Measurements from ENCODE around the gene MOCS2. TPM values are rescaled to one million over a fixed set of nuclear protein-coding genes. Genes with fewer than 3 reads are reported as not detected.

Gene MOCS2
- total and polyA plus RNA-seq, 4 experiments from 2014 or later: 23.1 to 49.4 (median 32.7) TPM

DNA sequence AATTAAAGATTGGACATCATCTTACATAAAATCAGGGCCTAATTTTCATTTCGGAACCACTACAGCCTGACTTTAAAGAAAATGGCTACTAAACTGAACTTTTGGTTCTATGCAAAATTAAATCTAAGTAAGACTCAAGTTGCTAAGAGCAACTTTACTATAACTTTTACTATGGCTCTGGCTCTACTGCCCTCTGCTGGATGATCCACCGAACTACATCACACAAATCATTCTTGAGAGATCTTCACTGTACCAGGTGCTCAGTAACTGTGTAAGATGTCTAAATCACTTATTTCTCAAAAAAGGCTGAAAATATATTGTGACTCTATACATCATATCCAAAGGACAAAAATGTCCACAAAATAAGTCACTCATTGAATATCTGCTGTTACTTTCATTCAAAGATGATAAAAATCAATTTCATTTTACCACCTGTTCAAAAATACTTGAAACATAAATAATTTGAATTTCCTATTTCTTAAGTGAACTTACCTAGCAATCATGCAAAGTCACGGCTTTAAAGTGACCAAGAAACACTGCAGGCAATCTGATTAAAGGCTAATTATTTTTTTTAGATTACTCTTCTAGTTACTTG, 13.5 kb downstream of the MOCS2 start:
- Mint-ChIP-seq H3K27me3 (no peaks in the 10 kb centered on the region), H3K27ac (no peak overlapping the region), H3K9me3 (no peaks in the 10 kb centered on the region), H3K4me1 (no peaks in the 10 kb centered on the region), H3K36me3 (peaks cover 16 to 33% of the 10 kb centered on the region in 2 donors), H3K4me3 (no peak overlapping the region)
- no peaks in the 10 kb centered on the region for H3K9me3 ChIP-seq (ENCODE audit: control insufficient read depth in 1 of 2, low read length in 2 of 2)
- H3K4me1 ChIP-seq (ENCODE audit: insufficient read depth, low read length): no peaks in the 10 kb centered on the region
- intact Hi-C loops (cut with micrococcal nuclease): loop anchor here (1.0 kb wide), 2 partner anchors 148 to 309 kb away; partner anchors contain the start of genes ITGA1 and PELO
- peaks cover 28% of the 10 kb centered on the region for H3K36me3 ChIP-seq (ENCODE audit: insufficient read depth, low read length)
- H3K27me3 ChIP-seq (ENCODE audit: insufficient read depth, low read length): no peaks in the 10 kb centered on the region
- H3K4me3 ChIP-seq (ENCODE audit: low read length in 2 of 2): no peak overlapping the region
- ChIA-PET POLR2A (ENCODE audit: partially characterized antibody) (no interaction called here), CTCF (ENCODE audit: partially characterized antibody) (interaction anchor here (0.7 to 7.3 kb wide), 8 partner anchors 8 to 156 kb away, joined by 3 to 120 read pairs (median 4); partner anchors contain the start of gene MOCS2)
- no peak overlapping the region for H3K27ac ChIP-seq (ENCODE audit: low read depth, low read length)
- DNase-seq: peak; percentile 58 to 67 (median 59)

GRCh38 chr5:53095217-53095616, 14.3 kb downstream of the MOCS2 start:
- DNase-seq: no peak
- Histone ChIP-seq H3K9me3 (ENCODE audit: control insufficient read depth in 1 of 2, low read length in 2 of 2) (no peaks in the 10 kb centered on the region), H3K4me1 (ENCODE audit: insufficient read depth, low read length) (peaks cover 3% of the 10 kb centered on the region), H3K36me3 (ENCODE audit: insufficient read depth, low read length) (peaks cover 20% of the 10 kb centered on the region), H3K4me3 (ENCODE audit: low read length in 2 of 2) (no peak overlapping the region), H3K27me3 (ENCODE audit: insufficient read depth, low read length) (no peaks in the 10 kb centered on the region), H3K27ac (ENCODE audit: low read depth, low read length) (no peak overlapping the region)
- Mint-ChIP-seq H3K27ac (no peak overlapping the region), H3K4me3 (no peak overlapping the region), H3K36me3 (peaks cover 16 to 27% of the 10 kb centered on the region in 2 donors), H3K27me3 (no peaks in the 10 kb centered on the region), H3K4me1 (peaks cover 0 to 2% (median under 1%) of the 10 kb centered on the region in 4 donors), H3K9me3 (no peaks in the 10 kb centered on the region)
- ChIA-PET POLR2A (ENCODE audit: partially characterized antibody) (interaction anchor here (0.8 kb wide), 1 partner anchor 147 kb away, joined by 4 read pairs; no protein-coding TSS in a partner anchor), CTCF (ENCODE audit: partially characterized antibody) (interaction anchor here (0.7 to 7.3 kb wide), 5 partner anchors 11 to 147 kb away, joined by 3 to 120 read pairs (median 3); no protein-coding TSS in a partner anchor)
- intact Hi-C loops (cut with micrococcal nuclease): loop anchor here (1.0 kb wide), 1 partner anchor 308 kb away; the partner anchor contains the start of genes ITGA1 and PELO

DNA sequence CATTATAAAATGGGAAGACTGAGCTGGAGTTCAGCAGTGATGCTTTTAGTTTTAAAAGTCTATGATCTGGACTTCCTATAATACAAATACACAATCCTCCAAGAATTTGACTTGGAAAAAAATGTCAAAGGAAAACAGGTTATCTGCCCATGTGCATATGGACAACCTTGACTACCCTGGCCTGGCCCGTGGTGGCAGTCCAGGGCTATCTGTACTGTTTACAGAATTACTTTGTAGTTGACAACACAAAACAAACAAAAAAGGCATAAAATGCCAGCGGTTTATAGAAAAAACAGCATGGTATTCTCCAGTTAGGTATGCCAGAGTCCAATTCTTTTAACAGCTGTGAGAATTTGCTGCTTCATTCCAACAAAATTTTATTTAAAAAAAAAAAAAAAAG, 17.3 kb downstream of the MOCS2 start:
- Mint-ChIP-seq H3K27me3 (no peaks in the 10 kb centered on the region), H3K36me3 (peaks cover 0 to 2% of the 10 kb centered on the region in 2 donors), H3K4me1 (peaks cover 5 to 14% (median 10%) of the 10 kb centered on the region in 4 donors), H3K27ac (no peak overlapping the region), H3K4me3 (no peak overlapping the region), H3K9me3 (no peaks in the 10 kb centered on the region)
- Histone ChIP-seq H3K4me1 (ENCODE audit: insufficient read depth, low read length) (peaks cover 19% of the 10 kb centered on the region), H3K27ac (ENCODE audit: low read depth, low read length) (no peak overlapping the region), H3K27me3 (ENCODE audit: insufficient read depth, low read length) (no peaks in the 10 kb centered on the region), H3K36me3 (ENCODE audit: insufficient read depth, low read length) (no peaks in the 10 kb centered on the region), H3K4me3 (ENCODE audit: low read length in 2 of 2) (no peak overlapping the region), H3K9me3 (ENCODE audit: control insufficient read depth in 1 of 2, low read length in 2 of 2) (no peaks in the 10 kb centered on the region)
- DNase-seq: no peak
- POLR2A ChIA-PET (ENCODE audit: partially characterized antibody): interaction anchor here (1.0 kb wide), 1 partner anchor 10 kb away, joined by 3 read pairs; no protein-coding TSS in a partner anchor
- CTCF ChIA-PET (ENCODE audit: partially characterized antibody): interaction anchor here (1.2 to 4.8 kb wide), 5 partner anchors 57 to 155 kb away, joined by 3 to 36 read pairs (median 5); no protein-coding TSS in a partner anchor
- intact Hi-C loops (cut with micrococcal nuclease): no loop called here

DNA sequence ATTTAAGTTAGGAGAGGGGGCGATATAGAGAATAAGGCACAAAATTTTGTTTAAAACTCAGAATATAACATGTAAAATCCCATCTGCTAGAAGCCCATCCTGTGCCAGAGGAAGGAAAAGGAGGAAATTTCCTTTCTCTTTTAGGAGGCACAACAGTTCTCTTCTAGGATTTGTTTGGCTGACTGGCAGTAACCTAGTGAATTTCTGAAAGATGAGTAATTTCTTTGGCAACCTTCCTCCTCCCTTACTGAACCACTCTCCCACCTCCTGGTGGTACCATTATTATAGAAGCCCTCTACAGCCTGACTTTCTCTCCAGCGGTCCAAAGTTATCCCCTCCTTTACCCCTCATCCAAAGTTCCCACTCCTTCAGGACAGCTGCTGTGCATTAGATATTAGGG, 18.3 kb downstream of the MOCS2 start:
- POLR2A ChIA-PET (ENCODE audit: partially characterized antibody): no interaction called here
- intact Hi-C loops (cut with micrococcal nuclease): no loop called here
- H3K27ac Mint-ChIP-seq: peak overlapping the region in 1 of 7 donors; percentile 62

DNA sequence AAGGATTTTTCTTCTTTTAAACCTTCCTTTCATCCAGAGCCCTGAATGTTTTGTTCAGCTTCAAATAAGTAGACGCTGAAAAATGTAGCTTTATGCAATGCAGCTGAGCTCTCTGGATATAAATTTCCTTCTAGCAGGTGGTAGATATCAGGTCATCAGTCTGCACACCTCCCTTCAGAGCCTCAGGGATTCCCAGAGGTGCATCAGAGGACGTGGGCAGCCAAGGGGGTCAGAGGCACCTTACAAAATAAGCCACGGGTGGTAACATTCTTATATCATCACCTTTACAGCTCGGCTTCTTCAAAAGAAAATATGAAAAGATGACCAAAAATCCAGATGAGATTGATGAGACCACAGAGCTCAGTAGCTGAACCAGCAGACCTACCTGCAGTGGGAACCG, 19.3 kb downstream of the MOCS2 start:
- peak overlapping the region in 1 of 7 donors; percentile 62 for H3K27ac Mint-ChIP-seq
- no peaks in the 10 kb centered on the region for H3K9me3 ChIP-seq (ENCODE audit: control insufficient read depth in 1 of 2, low read length in 2 of 2)
- no peaks in the 10 kb centered on the region for H3K36me3 ChIP-seq (ENCODE audit: insufficient read depth, low read length)
- H3K27me3 ChIP-seq (ENCODE audit: insufficient read depth, low read length): no peaks in the 10 kb centered on the region
- DNase-seq: no peak
- H3K27me3 Mint-ChIP-seq: no peaks in the 10 kb centered on the region
- ChIA-PET CTCF (ENCODE audit: partially characterized antibody) (interaction anchor here (0.7 to 4.8 kb wide), 3 partner anchors 9 to 175 kb away, joined by 3 to 30 read pairs (median 10); no protein-coding TSS in a partner anchor), POLR2A (ENCODE audit: partially characterized antibody) (interaction anchor here (0.6 to 1.8 kb wide), 2 partner anchors 20 to 142 kb away, joined by 3 to 5 read pairs; partner anchors contain the start of gene MOCS2)
- no peaks in the 10 kb centered on the region for H3K36me3 Mint-ChIP-seq
- peaks cover 19% of the 10 kb centered on the region for H3K4me1 ChIP-seq (ENCODE audit: insufficient read depth, low read length)
- H3K4me1 Mint-ChIP-seq: peaks cover 5 to 18% (median 10%) of the 10 kb centered on the region in 4 donors
- intact Hi-C loops (cut with micrococcal nuclease): no loop called here
- no peak overlapping the region for H3K4me3 ChIP-seq (ENCODE audit: low read length in 2 of 2)
- H3K27ac ChIP-seq (ENCODE audit: low read depth, low read length): no peak overlapping the region
- H3K9me3 Mint-ChIP-seq: no peaks in the 10 kb centered on the region
- H3K4me3 Mint-ChIP-seq: no peak overlapping the region

More for the DNA sequence above, 18.3 kb downstream of the MOCS2 start:
- Histone ChIP-seq H3K9me3 (ENCODE audit: control insufficient read depth in 1 of 2, low read length in 2 of 2) (no peaks in the 10 kb centered on the region), H3K4me1 (ENCODE audit: insufficient read depth, low read length) (peaks cover 19% of the 10 kb centered on the region), H3K27me3 (ENCODE audit: insufficient read depth, low read length) (no peaks in the 10 kb centered on the region), H3K27ac (ENCODE audit: low read depth, low read length) (no peak overlapping the region), H3K4me3 (ENCODE audit: low read length in 2 of 2) (no peak overlapping the region), H3K36me3 (ENCODE audit: insufficient read depth, low read length) (no peaks in the 10 kb centered on the region)
- H3K27me3 Mint-ChIP-seq: no peaks in the 10 kb centered on the region
- H3K4me3 Mint-ChIP-seq: no peak overlapping the region
- H3K36me3 Mint-ChIP-seq: no peaks in the 10 kb centered on the region
- DNase-seq: no peak
- H3K9me3 Mint-ChIP-seq: no peaks in the 10 kb centered on the region
- CTCF ChIA-PET (ENCODE audit: partially characterized antibody): interaction anchor here (4.8 kb wide), 1 partner anchor 142 kb away, joined by 30 read pairs; no protein-coding TSS in a partner anchor
- H3K4me1 Mint-ChIP-seq: peaks cover 5 to 14% (median 10%) of the 10 kb centered on the region in 4 donors

GRCh38 chr5:53089481-53089991, 20.0 kb downstream of the MOCS2 start:
- H3K4me3 Mint-ChIP-seq: peak overlapping the region; percentile 10 to 68 (median 62)
- H3K27ac Mint-ChIP-seq: peak overlapping the region in 6 of 7 donors; percentile 1 to 79 (median 50)
- DNase-seq: peak in 4 of 5 donors; percentile 30 to 63 (median 40)
- CTCF ChIA-PET (ENCODE audit: partially characterized antibody): interaction anchor here (0.7 to 4.8 kb wide), 7 partner anchors 8 to 174 kb away, joined by 3 to 30 read pairs (median 3); no protein-coding TSS in a partner anchor
- no peaks in the 10 kb centered on the region for H3K9me3 Mint-ChIP-seq
- H3K4me1 Mint-ChIP-seq: peaks cover 9 to 25% (median 16%) of the 10 kb centered on the region in 4 donors
- no peaks in the 10 kb centered on the region for H3K27me3 ChIP-seq (ENCODE audit: insufficient read depth, low read length)
- H3K27me3 Mint-ChIP-seq: no peaks in the 10 kb centered on the region
- no peaks in the 10 kb centered on the region for H3K36me3 Mint-ChIP-seq
- H3K27ac ChIP-seq (ENCODE audit: low read depth, low read length): no peak overlapping the region
- intact Hi-C loops (cut with micrococcal nuclease): no loop called here
- H3K4me1 ChIP-seq (ENCODE audit: insufficient read depth, low read length): peaks cover 26% of the 10 kb centered on the region
- POLR2A ChIA-PET (ENCODE audit: partially characterized antibody): interaction anchor here (1.5 to 1.8 kb wide), 2 partner anchors 20 to 141 kb away, joined by 5 to 6 read pairs; partner anchors contain the start of gene MOCS2
- H3K9me3 ChIP-seq (ENCODE audit: control insufficient read depth in 1 of 2, low read length in 2 of 2): no peaks in the 10 kb centered on the region
- no peaks in the 10 kb centered on the region for H3K36me3 ChIP-seq (ENCODE audit: insufficient read depth, low read length)
- H3K4me3 ChIP-seq (ENCODE audit: low read length in 2 of 2): no peak overlapping the region

DNA sequence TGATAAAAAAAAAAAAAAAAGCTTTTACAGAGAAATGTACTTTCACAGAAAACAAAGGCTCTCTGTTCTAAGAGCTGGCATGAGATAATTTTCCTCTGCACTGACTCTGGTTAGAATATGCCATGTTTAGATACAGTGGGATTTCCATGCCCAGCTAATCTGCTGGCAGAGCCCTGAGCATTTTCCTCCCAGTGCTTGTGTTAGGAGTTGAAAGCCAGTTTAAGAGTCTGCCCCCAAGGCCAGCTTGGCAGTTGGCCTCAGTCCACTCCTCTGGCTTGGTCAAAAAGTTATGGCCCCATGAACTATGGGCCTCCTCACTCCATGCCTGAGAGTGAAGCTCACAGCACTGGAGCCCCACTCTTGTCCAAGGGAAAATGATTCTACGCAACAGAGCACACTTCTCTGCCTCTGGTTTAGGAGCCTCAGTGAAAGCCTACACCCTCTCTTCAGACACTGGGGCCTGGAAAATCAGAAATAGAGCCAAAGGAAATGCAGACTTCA, 21.9 kb downstream of the MOCS2 start:
- POLR2A ChIA-PET (ENCODE audit: partially characterized antibody): interaction anchor here (1.1 kb wide), 1 partner anchor 22 kb away, joined by 4 read pairs; the partner anchor contains the start of gene MOCS2
- peaks cover 39% of the 10 kb centered on the region for H3K4me1 ChIP-seq (ENCODE audit: insufficient read depth, low read length)
- H3K4me3 Mint-ChIP-seq: peak overlapping the region in 1 of 8 donors; percentile 22
- H3K4me1 Mint-ChIP-seq: peaks cover 18 to 44% (median 28%) of the 10 kb centered on the region in 4 donors
- no peaks in the 10 kb centered on the region for H3K9me3 ChIP-seq (ENCODE audit: control insufficient read depth in 1 of 2, low read length in 2 of 2)
- DNase-seq: no peak
- peak overlapping the region in 1 of 7 donors; percentile 12 for H3K27ac Mint-ChIP-seq
- H3K36me3 Mint-ChIP-seq: no peaks in the 10 kb centered on the region
- no peaks in the 10 kb centered on the region for H3K27me3 Mint-ChIP-seq
- H3K9me3 Mint-ChIP-seq: no peaks in the 10 kb centered on the region
- CTCF ChIA-PET (ENCODE audit: partially characterized antibody): interaction anchor here (0.9 to 4.8 kb wide), 4 partner anchors 9 to 139 kb away, joined by 3 to 30 read pairs (median 6); no protein-coding TSS in a partner anchor
- no peaks in the 10 kb centered on the region for H3K27me3 ChIP-seq (ENCODE audit: insufficient read depth, low read length)
- H3K4me3 ChIP-seq (ENCODE audit: low read length in 2 of 2): no peak overlapping the region
- no peak overlapping the region for H3K27ac ChIP-seq (ENCODE audit: low read depth, low read length)
- no peaks in the 10 kb centered on the region for H3K36me3 ChIP-seq (ENCODE audit: insufficient read depth, low read length)
- intact Hi-C loops (cut with micrococcal nuclease): no loop called here
